PFSK-1 (cell line): ENCODE data around the gene LY9.

Source experiments
- FOXP2 ChIP-seq: optimal IDR thresholded peaks from 2 replicates; pipeline ENCODE3; 2011; ENCODE audit warnings: borderline replicate concordance, control low read depth, inconsistent platforms; ENCODE audit not compliant: insufficient read depth; ENCODE audit errors: extremely low read length, extremely low read depth
- POLR2AphosphoS5 ChIP-seq: IDR thresholded peaks from 2 replicates; pipeline ENCODE4 v1.6.1; 2012; ENCODE audit warnings: low read depth, mild to moderate bottlenecking, control low read depth, low read length, moderate library complexity
- REST ChIP-seq, 2 experiments: IDR thresholded peaks; 2 replicates each; pipeline versions ENCODE4 v1.6.1 to v1.8.0; 2011 to 2012; ENCODE audit warnings: low read depth in 2 of 2, low read length in 2 of 2, control low read depth in 1 of 2, inconsistent platforms in 1 of 2, mild to moderate bottlenecking in 1 of 2, moderate library complexity in 1 of 2; ENCODE audit not compliant: insufficient read depth in 1 of 2
- SIN3A ChIP-seq: IDR thresholded peaks from 2 replicates; pipeline ENCODE4 v1.6.1; 2012; ENCODE audit warnings: mild to moderate bottlenecking, low read length, moderate library complexity, borderline replicate concordance; ENCODE audit not compliant: insufficient read depth
- TAF1 ChIP-seq: IDR thresholded peaks from 2 replicates; pipeline ENCODE4 v1.6.1; 2012; ENCODE audit warnings: low read length, control low read depth, borderline replicate concordance; ENCODE audit not compliant: insufficient read depth

Gene LY9

GRCh38 chr1:160855181-160855981 is 59.4 kb downstream of the LY9 start:
- TF ChIP-seq REST (IDR thresholded peaks at IDR 0.05; ENCODE audit: insufficient read depth in 1 of 2, low read depth in 2 of 2, low read length in 2 of 2): no peak
- no peak for TF ChIP-seq SIN3A
- TF ChIP-seq FOXP2: no peak
- no peak for TF ChIP-seq POLR2AphosphoS5
- no peak for TF ChIP-seq TAF1

- TF ChIP-seq POLR2AphosphoS5: no peak
- TF ChIP-seq SIN3A: no peak
- no peak for TF ChIP-seq TAF1
- no peak for TF ChIP-seq FOXP2
Measured at GRCh38 chr1:160858097-160858496, 62.1 kb downstream of the LY9 start.

DNA sequence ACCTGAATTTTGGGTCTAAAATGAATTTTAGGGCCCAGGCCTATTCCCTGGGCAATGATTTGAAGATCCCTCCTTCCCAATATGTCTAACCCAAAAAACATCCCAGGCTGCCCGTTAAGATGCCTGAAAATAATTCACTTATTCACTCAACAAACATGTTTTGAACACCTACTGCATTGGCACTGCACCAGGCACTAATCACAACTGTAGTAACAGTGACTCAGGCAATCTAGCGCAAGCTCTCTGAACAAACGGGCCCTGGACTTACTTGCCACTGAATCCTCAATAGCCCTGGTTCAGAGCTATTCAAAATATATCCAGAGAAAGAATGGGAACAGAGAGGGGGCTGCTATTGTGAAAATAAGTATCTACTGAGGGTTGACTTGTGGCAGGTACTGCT is 62.5 kb downstream of the LY9 start:
- TF ChIP-seq TAF1 (no peak), REST (IDR thresholded peaks at IDR 0.05; ENCODE audit: insufficient read depth in 1 of 2, low read depth in 2 of 2, low read length in 2 of 2) (no peak), FOXP2 (no peak), POLR2AphosphoS5 (no peak), SIN3A (no peak)

DNA sequence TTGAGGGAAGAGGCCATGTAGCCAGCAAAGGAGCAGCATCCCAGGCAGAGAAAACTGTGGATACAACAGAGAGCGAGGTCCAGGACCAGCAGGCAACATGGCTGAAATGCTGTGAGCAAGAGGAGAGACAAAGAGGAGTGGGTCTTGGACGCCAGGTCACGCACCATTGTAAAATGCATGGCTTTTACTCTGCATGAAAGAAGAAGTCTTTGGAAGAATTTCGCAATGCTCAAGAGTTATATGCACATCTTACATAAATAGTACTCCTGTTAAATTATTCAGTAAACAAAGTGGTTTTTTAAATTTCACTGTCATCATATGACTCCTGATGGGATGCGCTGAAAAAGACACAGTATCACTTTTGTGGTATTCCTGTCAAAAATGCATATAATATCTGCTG is 63.2 kb downstream of the LY9 start:
- TF ChIP-seq FOXP2 (no peak), REST (IDR thresholded peaks at IDR 0.05; ENCODE audit: insufficient read depth in 1 of 2, low read depth in 2 of 2, low read length in 2 of 2) (no peak), TAF1 (no peak), SIN3A (no peak), POLR2AphosphoS5 (no peak)

DNA sequence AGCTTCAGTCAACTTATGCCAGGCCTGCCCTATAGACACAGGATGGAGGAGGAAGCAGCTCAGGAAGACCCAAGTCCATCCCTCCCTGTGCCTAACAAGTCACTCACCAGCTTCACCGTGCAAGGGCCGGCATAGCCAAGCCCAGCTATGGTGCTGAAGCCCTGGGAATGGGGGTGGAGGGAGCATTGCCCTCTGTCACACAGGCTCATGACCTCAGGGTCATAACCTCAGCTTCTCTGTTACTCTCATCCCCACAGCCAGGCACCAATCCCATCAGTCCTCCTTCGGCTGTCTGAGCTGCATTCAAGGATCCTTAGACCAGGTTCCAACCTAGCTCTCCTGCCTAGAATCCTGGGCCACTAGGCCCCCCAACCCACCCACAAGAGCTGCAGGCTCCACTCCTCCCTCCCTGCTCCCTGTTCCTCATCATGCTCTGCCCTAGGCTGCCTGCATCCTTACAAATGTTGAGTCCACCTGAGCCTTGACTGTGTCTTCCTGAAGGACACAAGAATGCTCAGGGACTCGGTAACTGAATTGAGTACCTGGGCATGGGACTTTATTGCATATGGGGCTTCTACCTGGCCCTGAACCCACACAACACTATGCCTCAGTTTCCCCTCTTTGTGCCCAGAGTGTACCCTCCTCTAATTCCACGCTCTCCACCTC is 65.0 kb downstream of the LY9 start:
- TF ChIP-seq SIN3A: no peak
- TF ChIP-seq POLR2AphosphoS5: no peak
- TF ChIP-seq TAF1: no peak
- no peak for TF ChIP-seq REST (IDR thresholded peaks at IDR 0.05; ENCODE audit: insufficient read depth in 1 of 2, low read depth in 2 of 2, low read length in 2 of 2)
- TF ChIP-seq FOXP2: no peak
